ENCODE measurements around the gene SIM1.

GRCh38 chr6:100475554-100476320 is 11.0 kb upstream of the SIM1 start:
- no peak for TF ChIP-seq MAX (IDR thresholded peaks at IDR 0.05)
- TF ChIP-seq CEBPB (IDR thresholded peaks at IDR 0.05): no peak
- no peak for TF ChIP-seq YY1 (IDR thresholded peaks at IDR 0.05; ENCODE audit: low read depth)
- no peak for TF ChIP-seq CREB1 (IDR thresholded peaks at IDR 0.05; ENCODE audit: low read depth)
- no peak for TF ChIP-seq TAF1 (IDR thresholded peaks at IDR 0.05; ENCODE audit: low read depth)
